Esophagus muscularis mucosa (tissue), 4 donors: Measurements from ENCODE around the gene TRIM28. TPM values are rescaled to one million over a fixed set of nuclear protein-coding genes. Genes with fewer than 3 reads are reported as not detected.
A peak's percentile ranks its signal among the peaks of the same experiment; 100 is the strongest.
"Not testable (repeated sequence)": the region's sequence is repeated elsewhere in the genome, so short reads cannot be mapped to it uniquely, and the experiment has no call there.

Experiments used
- DNase-seq: peaks from one replicate; pipeline ENCODE4 v3.0.0-alpha.2; 2017; ENCODE audit errors: extremely low spot score
- H3K27ac ChIP-seq, 4 donors: fragments of 200-600 bp; sonication (generic); replicated peaks in 1 of 4; 1 replicate in 3 of 4; 2 replicates in 1 of 4; pipeline ENCODE4 v1.5.1; 2016 to 2019; ENCODE audit warnings: mild to moderate bottlenecking in 1 of 4
- H3K27me3 ChIP-seq, 4 donors: fragments of 200-600 bp; sonication (generic); one replicate each; pipeline versions ENCODE4 v1.5.1 to v1.6.0; 2016 to 2019
- H3K36me3 ChIP-seq, 4 donors: fragments of 200-600 bp; sonication (generic); one replicate each; pipeline ENCODE4 v1.5.1; 2016 to 2019
- H3K4me1 ChIP-seq, 4 donors: fragments of 200-600 bp; sonication (generic); one replicate each; pipeline ENCODE4 v1.5.1; 2016 to 2019
- H3K4me3 ChIP-seq, 4 donors: fragments of 200-600 bp; sonication (generic); 1 replicate in 2 of 4; 2 replicates in 2 of 4; pipeline ENCODE4 v1.5.1; 2016 to 2019; ENCODE audit warnings: mild to moderate bottlenecking in 4 of 4, moderate library complexity in 1 of 4
- H3K9me3 ChIP-seq, 4 donors: fragments of 200-600 bp; sonication (generic); 1 replicate in 3 of 4; 2 replicates in 1 of 4; pipeline ENCODE4 v1.5.1; 2016 to 2019
- EP300 ChIP-seq: sonication (generic); formaldehyde crosslinking; IDR thresholded peaks from one replicate; pipeline ENCODE4 v1.6.1; 2017; ENCODE audit warnings: antibody characterized with exemption
- POLR2A ChIP-seq: fragments of 450-650 bp; IDR thresholded peaks from one replicate; pipeline ENCODE4 v1.6.1; 2017; ENCODE audit warnings: antibody characterized with exemption, moderate library complexity, mild to moderate bottlenecking, low read depth
- POLR2AphosphoS5 ChIP-seq, 2 donors: sonication (generic); formaldehyde crosslinking; IDR thresholded peaks; one replicate each; pipeline ENCODE4 v1.6.1; 2017; ENCODE audit warnings: antibody characterized with exemption in 2 of 2
- WGBS: methylation state at CpG from one replicate; pipeline ENCODE4 v1.1.5; 2018; 5-methylcytosine and 5-hydroxymethylcytosine counted together
- intact Hi-C: fragments of 100-400 bp; cut with DNase I; formaldehyde crosslinking; loops from one replicate; pipeline ENCODE4 v1.15.1; 2023
- total RNA-seq, 4 donors: library from RNA; depleted of rRNA; stranded (reverse); fragments of >200 nt; gene quantifications; one replicate each; pipeline versions ENCODE4 v1.1.0 to v1.2.1, GENCODE V29; 2016
- TF ChIP-seq, protein P1 (sequence below), 3 experiments: fragments of 200-600 bp in 2 of 3; fragments of 450-650 bp in 1 of 3; sonication (generic) in 2 of 3; IDR thresholded peaks; one replicate each; pipeline ENCODE4 v1.5.1; 2017 to 2019; ENCODE audit warnings: antibody characterized with exemption in 3 of 3, mild to moderate bottlenecking in 2 of 3, moderate library complexity in 1 of 3

TRIM28 gene
- total RNA-seq, 4 donors from 2014 or later: 152 to 319 (median 264) TPM

- Histone ChIP-seq H3K27me3 (peaks cover 0 to 28% (median 0%) of the 10 kb centered on the region in 4 donors), H3K27ac (no peak overlapping the region), H3K4me1 (no peaks in the 10 kb centered on the region), H3K36me3 (no peaks in the 10 kb centered on the region), H3K4me3 (no peak overlapping the region), H3K9me3 (no peaks in the 10 kb centered on the region)
- no peak for DNase-seq
- 77% methylated on average over 10 of the region's 10 CpGs for WGBS
- intact Hi-C loops: no loop called here
- TF ChIP-seq EP300: no peak
- TF ChIP-seq, protein P1, sequence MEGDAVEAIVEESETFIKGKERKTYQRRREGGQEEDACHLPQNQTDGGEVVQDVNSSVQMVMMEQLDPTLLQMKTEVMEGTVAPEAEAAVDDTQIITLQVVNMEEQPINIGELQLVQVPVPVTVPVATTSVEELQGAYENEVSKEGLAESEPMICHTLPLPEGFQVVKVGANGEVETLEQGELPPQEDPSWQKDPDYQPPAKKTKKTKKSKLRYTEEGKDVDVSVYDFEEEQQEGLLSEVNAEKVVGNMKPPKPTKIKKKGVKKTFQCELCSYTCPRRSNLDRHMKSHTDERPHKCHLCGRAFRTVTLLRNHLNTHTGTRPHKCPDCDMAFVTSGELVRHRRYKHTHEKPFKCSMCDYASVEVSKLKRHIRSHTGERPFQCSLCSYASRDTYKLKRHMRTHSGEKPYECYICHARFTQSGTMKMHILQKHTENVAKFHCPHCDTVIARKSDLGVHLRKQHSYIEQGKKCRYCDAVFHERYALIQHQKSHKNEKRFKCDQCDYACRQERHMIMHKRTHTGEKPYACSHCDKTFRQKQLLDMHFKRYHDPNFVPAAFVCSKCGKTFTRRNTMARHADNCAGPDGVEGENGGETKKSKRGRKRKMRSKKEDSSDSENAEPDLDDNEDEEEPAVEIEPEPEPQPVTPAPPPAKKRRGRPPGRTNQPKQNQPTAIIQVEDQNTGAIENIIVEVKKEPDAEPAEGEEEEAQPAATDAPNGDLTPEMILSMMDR (IDR thresholded peaks at IDR 0.05): no peak
Measured at GRCh38 chr19:58531034-58531840, 12.6 kb upstream of the TRIM28 start.

GRCh38 chr19:58535857-58536256 lies 8.0 kb upstream of the TRIM28 start:
- TF ChIP-seq POLR2AphosphoS5 (IDR thresholded peaks at IDR 0.05) (no peak), POLR2A (no peak), EP300 (no peak)
- TF ChIP-seq, protein P1 (IDR thresholded peaks at IDR 0.05): no peak
- Histone ChIP-seq H3K36me3 (no peaks in the 10 kb centered on the region), H3K4me3 (no peak overlapping the region), H3K9me3 (no peaks in the 10 kb centered on the region), H3K27me3 (peaks cover 0 to 62% (median 13%) of the 10 kb centered on the region in 4 donors), H3K4me1 (peaks cover 6 to 8% (median 8%) of the 10 kb centered on the region in 4 donors), H3K27ac (no peak overlapping the region)
- WGBS: 92% methylated on average over 3 of the region's 3 CpGs
- no peak for DNase-seq
- intact Hi-C loops: no loop called here

DNA sequence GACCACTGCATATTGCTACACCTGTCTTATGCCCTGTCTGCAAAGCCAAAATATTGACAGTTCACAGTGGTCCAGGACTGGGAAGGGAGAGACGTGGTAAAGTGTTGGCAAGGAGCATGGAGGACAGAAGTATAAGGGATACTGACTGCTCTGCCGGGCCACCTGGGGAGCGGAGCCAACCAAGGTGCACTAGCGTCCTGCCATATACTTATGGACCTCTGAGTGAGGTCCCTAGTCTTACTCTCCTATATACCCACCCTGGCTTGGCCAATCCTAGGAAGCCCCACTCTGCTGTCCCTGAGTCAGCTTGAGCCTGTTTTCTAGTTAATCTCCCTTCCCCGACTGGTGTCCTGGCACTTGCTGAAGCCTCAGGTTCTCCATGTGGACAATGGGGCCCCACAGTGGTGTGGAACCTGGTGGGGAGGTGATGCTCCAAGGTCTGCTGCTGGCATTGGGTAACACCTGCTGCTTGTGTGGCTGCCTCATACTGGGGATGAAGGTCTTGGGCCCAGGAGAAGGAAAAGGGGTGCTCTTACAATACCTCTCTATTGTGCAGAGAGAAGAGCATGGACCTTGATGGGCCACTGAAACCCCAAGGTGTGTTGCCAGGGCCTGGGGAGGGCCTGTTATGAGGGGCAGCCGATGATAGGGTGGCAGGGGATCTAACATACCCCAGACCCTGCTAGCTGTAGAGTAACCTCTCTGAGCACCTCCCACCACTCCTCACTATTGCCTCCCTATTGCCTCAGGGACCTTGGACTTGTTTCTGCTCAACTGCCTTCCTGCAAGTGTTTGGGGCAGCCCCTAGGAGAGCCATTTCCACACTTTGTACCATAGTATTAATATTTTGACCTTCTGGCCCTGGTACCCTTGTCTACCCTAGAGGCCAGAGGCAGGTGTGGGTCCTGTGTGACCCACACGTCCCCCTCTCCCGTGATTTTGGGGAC lies 6.7 kb upstream of the TRIM28 start:
- TF ChIP-seq POLR2AphosphoS5 (IDR thresholded peaks at IDR 0.05) (no peak), POLR2A (no peak), EP300 (no peak)
- TF ChIP-seq, protein P1 (IDR thresholded peaks at IDR 0.05): no peak
- H3K36me3 ChIP-seq: no peaks in the 10 kb centered on the region
- H3K9me3 ChIP-seq: no peaks in the 10 kb centered on the region
- H3K27ac ChIP-seq: no peak overlapping the region
- WGBS: 79% methylated on average over 8 of the region's 8 CpGs
- no peak overlapping the region for H3K4me3 ChIP-seq
- peaks cover 0 to 51% (median 13%) of the 10 kb centered on the region in 4 donors for H3K27me3 ChIP-seq
- no peak for DNase-seq
- intact Hi-C loops: no loop called here
- H3K4me1 ChIP-seq: peaks cover 6 to 8% (median 8%) of the 10 kb centered on the region in 4 donors

DNA sequence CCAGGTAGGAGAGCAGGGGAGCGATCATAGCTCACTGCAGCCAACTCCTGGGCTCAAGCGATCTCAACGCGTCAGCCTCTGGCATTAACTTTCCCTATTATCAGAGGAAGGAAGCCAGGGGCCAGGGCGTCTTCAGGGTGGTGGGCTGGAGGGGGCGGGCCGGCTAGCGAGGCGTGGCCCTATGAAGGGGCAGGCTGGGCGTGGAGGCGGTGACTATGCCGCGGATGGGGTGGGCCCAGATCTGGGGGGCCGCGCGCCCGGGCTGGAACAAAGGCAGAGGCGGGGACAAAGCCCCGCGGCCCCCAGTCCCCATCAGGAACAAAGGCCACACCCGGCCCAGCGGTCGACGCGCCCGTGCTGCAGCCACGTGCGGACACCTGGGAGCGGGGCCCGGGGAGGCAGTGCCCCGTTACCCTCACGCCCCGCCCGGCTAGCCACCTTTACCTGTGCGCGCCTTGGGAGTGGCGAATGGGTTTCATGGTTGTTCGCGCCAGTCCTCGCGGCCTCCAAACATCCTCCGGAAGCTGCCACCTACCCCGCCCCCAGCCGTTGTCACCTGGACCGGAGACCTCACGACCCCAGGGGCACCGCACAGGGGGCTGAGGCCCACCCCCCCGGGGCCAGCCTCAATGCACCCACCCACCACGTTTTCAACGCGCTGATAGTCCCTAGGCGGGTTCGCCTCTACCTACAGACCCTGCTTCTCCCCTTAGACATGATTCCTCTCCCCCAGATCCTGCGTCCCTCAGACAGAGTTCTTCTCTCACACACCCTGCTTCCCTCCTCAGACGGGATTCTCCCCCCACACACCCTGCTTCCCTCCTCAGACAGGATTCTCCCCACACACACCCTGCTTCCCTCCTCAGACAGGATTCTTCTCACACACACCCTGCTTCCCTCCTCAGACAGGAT lies 5.4 kb upstream of the TRIM28 start:
- Histone ChIP-seq H3K4me3 (peak overlapping the region; percentile 25 to 53 (median 36)), H3K36me3 (no peaks in the 10 kb centered on the region), H3K4me1 (peaks cover 12 to 15% (median 13%) of the 10 kb centered on the region in 4 donors), H3K27me3 (peaks cover 0 to 50% (median 13%) of the 10 kb centered on the region in 4 donors), H3K27ac (peak overlapping the region in 1 of 4 donors; percentile 10), H3K9me3 (no peaks in the 10 kb centered on the region)
- TF ChIP-seq, protein P1 (IDR thresholded peaks at IDR 0.05): no peak
- TF ChIP-seq POLR2AphosphoS5 (IDR thresholded peaks at IDR 0.05): no peak
- TF ChIP-seq POLR2A: no peak
- TF ChIP-seq EP300: no peak
- intact Hi-C loops: no loop called here
- 6% methylated on average over 24 of the region's 55 CpGs for WGBS
- DNase-seq: no peak

- H3K4me3 ChIP-seq, intact Hi-C loops, H3K36me3 ChIP-seq, H3K9me3 ChIP-seq, H3K27ac ChIP-seq, DNase-seq: not testable (repeated sequence)
- Histone ChIP-seq H3K27me3 (peaks cover 0 to 50% (median 13%) of the 10 kb centered on the region in 4 donors), H3K4me1 (peaks cover 13 to 15% (median 14%) of the 10 kb centered on the region in 4 donors)
Measured at GRCh38 chr19:58539169-58539559, 4.7 kb upstream of the TRIM28 start.

DNA sequence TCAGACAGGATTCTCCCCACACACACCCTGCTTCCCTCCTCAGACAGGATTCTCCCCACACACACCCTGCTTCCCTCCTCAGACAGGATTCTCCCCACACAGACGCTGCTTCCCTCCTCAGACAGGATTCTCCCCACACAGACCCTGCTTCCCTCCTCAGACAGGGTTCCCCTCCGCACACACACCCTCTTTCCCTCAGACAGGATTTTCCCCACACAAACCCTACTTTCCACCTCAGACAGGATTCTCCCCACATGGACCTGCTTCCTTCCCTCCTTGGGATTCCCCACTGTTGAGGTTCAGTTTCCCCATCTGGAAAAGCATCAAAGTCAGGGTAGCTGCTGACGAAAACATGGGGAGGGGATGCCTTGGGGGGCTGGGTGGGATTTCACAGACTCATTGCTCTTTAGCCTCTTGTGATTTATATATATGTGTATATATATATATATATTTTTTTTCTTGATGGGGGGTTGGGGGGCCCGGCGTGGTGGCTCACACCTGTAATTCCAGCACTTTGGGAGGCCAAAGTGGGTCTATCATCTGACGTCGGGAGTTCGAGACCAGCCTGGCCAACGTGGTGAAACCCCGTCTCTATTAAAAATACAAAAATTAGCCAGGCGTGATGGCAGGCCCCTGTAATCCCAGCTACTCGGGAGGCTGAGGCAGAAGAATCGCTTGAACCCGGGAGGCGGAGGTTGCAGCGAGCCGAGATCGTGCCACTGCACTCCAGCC lies 1.1 kb upstream of the TRIM28 start:
- intact Hi-C loops, H3K9me3 ChIP-seq, DNase-seq: not testable (repeated sequence)
- H3K4me3 ChIP-seq: peak overlapping the region; percentile 95 to 98 (median 96)
- peaks cover 9 to 22% (median 18%) of the 10 kb centered on the region in 4 donors for H3K36me3 ChIP-seq
- H3K4me1 ChIP-seq: peaks cover 37 to 45% (median 42%) of the 10 kb centered on the region in 4 donors
- peaks cover 0 to 35% (median 11%) of the 10 kb centered on the region in 4 donors for H3K27me3 ChIP-seq
- peak overlapping the region; percentile 91 to 97 (median 96) for H3K27ac ChIP-seq
- 81% methylated on average over 18 of the region's 18 CpGs for WGBS
